Measurements from ENCODE around the gene PLP1.
A peak's percentile ranks its signal among the peaks of the same experiment; 100 is the strongest.

The PLP1 gene

DNA sequence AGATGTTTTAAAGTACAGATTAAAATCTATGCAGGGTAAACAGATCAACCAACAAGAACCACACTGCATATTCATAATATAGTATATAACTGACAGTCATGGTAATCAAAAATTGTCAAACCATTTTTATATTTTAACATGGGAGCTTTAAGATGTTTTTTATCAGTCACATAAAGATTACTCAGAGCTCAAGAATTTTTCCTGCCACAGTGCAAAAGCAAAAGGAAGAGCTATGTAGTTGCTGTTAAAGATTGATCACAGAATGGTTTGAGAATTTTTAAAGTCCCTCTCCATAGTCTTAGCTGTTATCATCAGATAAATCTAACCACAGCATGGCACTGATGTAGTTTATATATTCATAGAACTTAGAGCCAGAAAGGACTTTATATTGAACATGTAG lies 47.0 kb downstream of the PLP1 start:
- DNase-seq (ENCODE audit: insufficient read length, low spot score) (no peak), FAIRE-seq (no peak)

DNA sequence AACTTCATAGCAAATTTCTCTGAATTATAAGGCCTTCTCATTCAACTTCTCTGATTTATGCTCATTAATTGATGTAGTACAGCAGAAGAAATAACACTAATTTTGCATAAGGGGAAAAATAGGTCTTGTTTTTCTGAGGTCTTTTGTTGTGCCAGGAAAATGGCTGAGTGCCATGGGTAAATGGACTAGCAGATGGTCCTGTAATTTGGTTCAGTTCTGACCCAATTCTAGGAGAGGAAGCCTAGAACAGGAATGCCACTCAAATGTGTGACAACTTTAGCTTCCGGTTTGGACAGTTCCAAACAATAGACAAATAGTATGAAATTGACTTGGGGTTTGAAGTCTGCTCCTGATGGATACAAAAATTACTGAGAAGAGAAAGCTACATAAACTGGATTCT lies 49.2 kb downstream of the PLP1 start:
- FAIRE-seq (no peak), DNase-seq (ENCODE audit: insufficient read length, low spot score) (no peak)

DNA sequence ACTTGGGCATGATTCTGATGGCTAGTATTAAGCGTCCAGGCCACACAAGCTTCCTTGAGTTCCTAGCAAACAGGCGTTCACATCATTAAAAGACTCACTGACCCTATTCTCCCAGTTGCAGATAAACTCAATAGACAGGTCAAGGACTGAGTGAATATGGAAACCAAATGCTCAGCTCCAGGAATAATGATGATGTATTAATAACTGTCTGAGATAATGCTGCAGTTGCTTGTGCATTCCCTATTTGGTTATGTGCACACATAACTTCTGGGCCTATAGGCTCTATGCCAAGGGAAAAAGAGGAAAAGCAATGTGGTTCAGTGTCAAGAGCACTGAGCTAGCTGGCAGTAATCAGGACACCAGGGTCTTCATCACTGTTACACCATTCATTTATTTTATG lies 51.9 kb downstream of the PLP1 start:
- DNase-seq (ENCODE audit: insufficient read length, low spot score) (no peak), FAIRE-seq (no peak)

DNA sequence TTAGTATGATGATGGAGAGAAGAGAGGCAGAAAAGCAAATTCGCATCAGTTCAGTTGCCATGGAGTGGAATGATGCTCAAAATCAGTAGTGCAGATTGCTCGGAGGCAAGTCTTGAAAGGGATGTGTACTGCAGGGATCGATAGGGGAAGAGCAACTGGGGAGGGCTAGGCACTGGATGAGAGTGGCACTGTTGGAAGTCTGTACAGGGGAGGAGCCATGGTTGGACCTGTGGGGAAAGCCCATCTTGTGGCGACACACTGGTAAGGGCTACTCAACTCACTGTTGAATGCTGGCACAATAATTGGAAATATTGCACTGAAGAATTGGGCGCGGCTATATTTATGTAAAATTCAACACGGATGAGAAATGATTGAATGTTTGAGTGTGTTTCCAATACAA lies 54.2 kb downstream of the PLP1 start:
- FAIRE-seq = no peak

DNA sequence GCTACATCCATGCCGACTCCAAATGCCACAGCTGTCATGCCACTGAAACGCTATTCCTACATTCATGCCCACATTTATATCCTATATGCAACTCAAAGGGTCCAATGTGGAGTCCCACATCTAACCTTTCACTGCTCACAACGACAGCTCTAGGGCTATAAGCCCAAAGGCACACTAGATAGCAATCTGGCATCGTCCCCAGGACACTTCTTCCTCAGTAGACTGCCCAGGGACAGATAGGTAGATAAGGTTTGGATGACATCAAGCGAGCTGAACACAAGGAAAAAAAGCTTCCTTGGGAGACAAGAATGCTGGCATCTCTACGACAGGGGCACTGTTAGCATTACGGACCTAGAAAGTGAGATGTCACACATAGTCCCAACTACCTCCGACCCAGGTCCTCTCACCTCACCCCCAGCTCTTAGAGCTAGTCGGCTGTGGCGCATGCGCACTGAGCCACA lies 54.7 kb downstream of the PLP1 start:
- no peak for DNase-seq (ENCODE audit: insufficient read length, low spot score)
- FAIRE-seq = no peak

More for the DNA sequence above, 54.2 kb downstream of the PLP1 start:
- no peak for DNase-seq (ENCODE audit: insufficient read length, low spot score)

DNA sequence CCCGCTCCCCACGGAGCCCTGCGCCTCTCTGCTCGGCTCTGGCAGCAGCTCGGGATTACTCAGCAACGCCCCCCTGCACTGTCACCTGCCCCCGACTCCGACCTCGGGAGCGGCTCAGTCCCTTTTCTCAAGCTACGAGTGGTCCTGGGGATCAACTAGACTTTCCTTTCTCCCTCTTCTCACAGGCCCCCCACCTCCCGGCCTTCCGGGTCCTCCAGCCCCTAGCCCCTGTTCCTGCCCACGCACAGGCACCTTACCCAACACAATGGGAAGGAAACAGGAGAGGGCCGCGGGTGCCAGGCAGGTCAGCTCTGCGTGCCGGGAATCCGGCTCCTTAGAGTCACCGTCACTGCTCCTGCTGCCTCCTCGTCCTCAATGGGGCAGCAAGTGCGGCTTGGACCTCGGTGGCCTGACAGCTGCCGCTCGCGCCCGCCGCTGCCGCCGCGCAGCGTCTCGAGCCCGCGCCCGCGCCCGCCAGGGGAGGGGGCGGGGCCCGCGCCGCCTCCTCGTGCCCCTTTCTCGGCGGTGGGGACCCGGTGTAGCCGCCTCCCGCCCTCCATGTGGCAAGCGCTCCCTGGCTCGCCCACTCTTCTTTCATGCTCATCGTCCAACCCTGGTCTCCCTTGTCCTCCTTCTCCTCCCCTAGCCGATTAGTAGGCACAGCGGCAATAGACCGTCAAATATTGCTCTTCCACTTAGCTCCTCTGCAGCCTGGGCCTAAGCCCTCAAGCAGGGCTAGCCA lies 55.3 kb downstream of the PLP1 start, which contains the start of gene RAB9B:
RAB9B (minus strand) TSS at position 455 of the 742 bp plus-strand sequence. CDS start 6,473 bp downstream, outside the sequence.
- FAIRE-seq (no peak), DNase-seq (ENCODE audit: insufficient read length, low spot score) (peak; percentile 43)

DNA sequence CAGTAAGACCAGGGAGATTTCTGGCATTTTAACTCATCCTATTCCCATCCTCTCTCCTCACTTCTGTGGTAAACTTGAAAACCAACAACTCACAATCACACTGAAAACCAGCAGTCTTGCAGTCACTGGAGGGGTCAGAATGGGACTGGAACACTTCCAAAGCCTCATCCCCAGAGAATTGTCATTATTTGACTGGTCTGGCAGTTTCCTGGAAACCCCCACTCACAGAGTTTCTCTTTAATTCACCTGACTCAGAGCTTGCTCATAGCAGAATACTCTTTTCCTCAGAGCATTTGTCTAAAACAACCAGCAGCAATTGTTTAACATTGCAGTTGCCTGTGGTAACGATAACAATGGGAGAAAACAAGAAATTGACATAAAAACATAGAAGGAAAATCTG lies 62.8 kb downstream of the PLP1 start:
- no peak for FAIRE-seq

More for the DNA sequence above, 62.8 kb downstream of the PLP1 start:
- DNase-seq (ENCODE audit: insufficient read length, low spot score) = no peak
